Activated CD8-positive, alpha-beta memory T cell treated with anti-CD3 and anti-CD28 coated beads for 48 hours (primary cell): Measurements from ENCODE around the gene MRPS18A.

Experiments
- DNase-seq, 3 experiments: peaks; one replicate each; pipeline ENCODE4 v3.0.0-alpha.2; 2020; ENCODE audit warnings: low read depth in 2 of 3, low spot score in 2 of 3

Gene MRPS18A

GRCh38 chr6:43687437-43688347, at the start of gene MRPS18A:
Gene MRPS18A, minus strand, starts transcription at chr6:43687791. Its CDS starts 12 bp downstream, at chr6:43687779.
- DNase-seq = peak; percentile 62 to 68 (median 64)

GRCh38 chr6:43736844-43737243, 49.3 kb upstream of the MRPS18A start:
- no peak for DNase-seq

- no peak for DNase-seq
These were observed 48.7 kb upstream of the MRPS18A start for GRCh38 chr6:43736211-43736786.

GRCh38 chr6:43735642-43736199, 48.1 kb upstream of the MRPS18A start:
- DNase-seq = no peak

- DNase-seq = no peak
These were observed 46.7 kb upstream of the MRPS18A start for GRCh38 chr6:43734294-43734665.

GRCh38 chr6:43733471-43734293, 46.1 kb upstream of the MRPS18A start:
- DNase-seq = peak in 1 of 3 experiments; percentile 29

- no peak for DNase-seq
These were observed 43.0 kb upstream of the MRPS18A start for GRCh38 chr6:43730634-43731033.

- no peak for DNase-seq
These were observed 41.9 kb upstream of the MRPS18A start for GRCh38 chr6:43729537-43729936.

- no peak for DNase-seq
These were observed 41.0 kb upstream of the MRPS18A start for GRCh38 chr6:43728586-43728985.

- DNase-seq = no peak
These were observed 40.0 kb upstream of the MRPS18A start for GRCh38 chr6:43727634-43728033.

GRCh38 chr6:43725643-43726580, 38.3 kb upstream of the MRPS18A start:
- DNase-seq = no peak

- peak; percentile 56 to 76 (median 73) for DNase-seq
These were observed 37.5 kb upstream of the MRPS18A start for GRCh38 chr6:43724914-43725642.

GRCh38 chr6:43724354-43724753, 36.8 kb upstream of the MRPS18A start:
- no peak for DNase-seq

- peak in 1 of 3 experiments; percentile 52 for DNase-seq
These were observed 36.2 kb upstream of the MRPS18A start for GRCh38 chr6:43723737-43724295.

- no peak for DNase-seq
These were observed 35.4 kb upstream of the MRPS18A start for GRCh38 chr6:43722920-43723545.

GRCh38 chr6:43720999-43721398, 33.4 kb upstream of the MRPS18A start:
- DNase-seq = no peak

- no peak for DNase-seq
These were observed 31.9 kb upstream of the MRPS18A start for GRCh38 chr6:43719511-43719910.

- DNase-seq = no peak
These were observed 31.0 kb upstream of the MRPS18A start for GRCh38 chr6:43718387-43719105.
